Measurements from ENCODE around the gene CSK.

- TF ChIP-seq CTCF (IDR thresholded peaks at IDR 0.05 in 4 of 5, conservative IDR thresholded peaks at IDR 0.05 in 1 of 5): no peak
- no peak for TF ChIP-seq POLR2A (IDR thresholded peaks at IDR 0.05)
These were observed 60.1 kb downstream of the CSK start for GRCh38 chr15:74841891-74842373.

All from gastrocnemius medialis (tissue), 4 donors.